ENCODE data around the gene ELAC2. TPM values are rescaled to one million over a fixed set of nuclear protein-coding genes. Genes with fewer than 3 reads are reported as not detected.
A peak's percentile ranks its signal among the peaks of the same experiment; 100 is the strongest.

ELAC2 gene
- total RNA-seq, result 63.6 TPM
- long read RNA-seq, transcript ELAC2-201 (24 exons, 3,148 nt), result major isoform, 97 of 136 reads
- long read RNA-seq, partial matches to known transcripts, result 12 of 136 reads
- long read RNA-seq, other reads (novel, unspliced or antisense), result 27 of 136 reads

GRCh38 chr17:13017655-13018459 is at the start of gene ELAC2:
ELAC2 (minus strand) TSS chr17:13018027; CDS start chr17:13017947, 80 bp downstream.
- DNase-seq (ENCODE audit: missing footprints) (peak; percentile 98), ATAC-seq (peak; percentile 100)
- intact Hi-C loops (cut with DNase I), result no loop called here

DNA sequence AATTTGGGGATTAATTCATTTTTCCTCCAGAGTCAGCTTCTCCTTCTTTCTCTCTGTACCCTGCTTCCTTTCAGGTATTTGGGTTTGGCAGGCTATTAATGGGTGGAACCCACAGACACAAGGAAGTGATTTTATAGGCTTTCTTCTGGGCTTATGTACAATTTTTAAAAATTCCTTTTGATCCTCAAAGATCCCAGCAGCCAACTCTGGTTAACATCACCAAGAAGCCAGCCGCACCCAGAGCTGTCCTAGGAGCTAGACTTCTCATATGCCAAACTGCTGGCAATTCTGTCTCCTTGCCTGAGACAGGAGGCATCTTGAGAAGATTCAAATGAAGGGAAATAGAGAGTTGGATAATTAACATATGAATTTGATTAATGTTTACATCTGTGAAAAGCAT is 47.2 kb upstream of the ELAC2 start:
- intact Hi-C loops (cut with DNase I), result no loop called here
- DNase-seq (ENCODE audit: missing footprints) (no peak), ATAC-seq (no peak)

DNA sequence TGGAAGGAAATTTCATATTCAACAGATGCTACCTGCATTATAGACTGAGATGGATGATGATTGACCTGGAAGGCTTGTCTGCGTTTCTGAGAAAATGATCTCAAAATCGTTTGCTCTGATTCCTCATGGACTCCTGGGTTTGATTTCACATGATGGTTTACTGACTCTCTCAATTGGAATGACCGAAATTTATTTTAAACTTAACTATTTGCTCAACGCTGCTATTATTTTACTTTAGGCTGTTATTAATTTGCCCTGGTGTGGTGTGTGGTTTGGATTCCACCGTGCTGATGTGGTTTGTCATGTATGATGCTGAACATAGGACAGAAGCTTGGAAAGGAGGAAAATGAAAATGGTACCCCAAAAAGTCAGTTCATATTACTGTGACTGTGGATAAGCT is 37.3 kb upstream of the ELAC2 start:
- no peak for ATAC-seq

DNA sequence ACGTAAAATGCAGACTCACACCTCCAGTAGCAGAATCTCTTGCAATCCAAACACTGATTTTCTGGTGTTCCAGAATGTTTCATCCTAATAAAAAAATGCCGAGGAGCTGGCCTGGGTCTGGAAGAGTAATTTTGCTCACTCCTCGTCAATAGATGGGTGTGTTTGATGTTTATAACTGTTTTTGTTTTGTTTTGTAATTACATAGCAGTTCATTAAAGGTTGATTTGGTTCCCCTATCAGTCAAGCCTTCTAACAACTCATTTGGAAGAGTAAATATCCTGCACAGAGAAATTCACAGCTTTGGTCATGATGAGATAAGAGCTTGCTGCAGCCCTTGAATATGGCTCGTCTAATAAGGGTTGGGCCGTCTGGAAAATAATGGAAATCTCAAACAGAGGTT is 36.8 kb upstream of the ELAC2 start:
- intact Hi-C loops (cut with DNase I), result no loop called here
- DNase-seq (ENCODE audit: missing footprints), result no peak
- ATAC-seq, result no peak

More for the DNA sequence above, 37.3 kb upstream of the ELAC2 start:
- intact Hi-C loops (cut with DNase I), result no loop called here
- no peak for DNase-seq (ENCODE audit: missing footprints)

GRCh38 chr17:13051915-13052314 is 34.1 kb upstream of the ELAC2 start:
- ATAC-seq (no peak), DNase-seq (ENCODE audit: missing footprints) (no peak)
- intact Hi-C loops (cut with DNase I), result no loop called here

GRCh38 chr17:13047011-13047606 is 29.3 kb upstream of the ELAC2 start:
- intact Hi-C loops (cut with DNase I), result no loop called here
- no peak for ATAC-seq
- DNase-seq (ENCODE audit: missing footprints), result no peak

- DNase-seq (ENCODE audit: missing footprints), result no peak
- intact Hi-C loops (cut with DNase I), result no loop called here
- ATAC-seq, result no peak
These were observed 28.5 kb upstream of the ELAC2 start for GRCh38 chr17:13046361-13046760.

GRCh38 chr17:13044572-13045065 is 26.8 kb upstream of the ELAC2 start:
- ATAC-seq, result no peak
- intact Hi-C loops (cut with DNase I), result no loop called here

GRCh38 chr17:13038931-13039665 is 21.3 kb upstream of the ELAC2 start:
- ATAC-seq (no peak), DNase-seq (ENCODE audit: missing footprints) (no peak)
- intact Hi-C loops (cut with DNase I), result no loop called here

More at GRCh38 chr17:13044572-13045065, 26.8 kb upstream of the ELAC2 start:
- DNase-seq (ENCODE audit: missing footprints), result no peak

DNA sequence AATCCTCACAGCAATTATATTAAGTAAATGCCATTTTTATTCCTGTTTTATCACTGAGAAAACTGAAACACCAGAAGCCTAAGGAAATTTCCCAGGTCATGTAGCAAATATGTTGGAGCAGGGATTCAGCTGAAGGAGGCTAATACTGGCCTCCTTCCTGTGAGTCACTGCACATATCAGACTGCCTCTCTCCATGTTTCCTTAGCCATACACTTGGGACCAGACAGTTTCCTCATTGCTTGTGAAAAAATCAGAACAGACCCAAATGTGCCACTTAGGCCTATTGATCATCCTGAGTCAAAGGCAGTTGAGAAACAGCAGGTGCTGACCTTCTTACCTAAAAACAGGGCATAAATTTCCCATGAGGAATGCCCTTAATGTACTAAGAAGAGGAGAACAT is 18.9 kb upstream of the ELAC2 start:
- DNase-seq (ENCODE audit: missing footprints) (no peak), ATAC-seq (no peak)
- intact Hi-C loops (cut with DNase I), result no loop called here

GRCh38 chr17:13035420-13035819 is 17.6 kb upstream of the ELAC2 start:
- intact Hi-C loops (cut with DNase I), result no loop called here
- no peak for ATAC-seq

DNA sequence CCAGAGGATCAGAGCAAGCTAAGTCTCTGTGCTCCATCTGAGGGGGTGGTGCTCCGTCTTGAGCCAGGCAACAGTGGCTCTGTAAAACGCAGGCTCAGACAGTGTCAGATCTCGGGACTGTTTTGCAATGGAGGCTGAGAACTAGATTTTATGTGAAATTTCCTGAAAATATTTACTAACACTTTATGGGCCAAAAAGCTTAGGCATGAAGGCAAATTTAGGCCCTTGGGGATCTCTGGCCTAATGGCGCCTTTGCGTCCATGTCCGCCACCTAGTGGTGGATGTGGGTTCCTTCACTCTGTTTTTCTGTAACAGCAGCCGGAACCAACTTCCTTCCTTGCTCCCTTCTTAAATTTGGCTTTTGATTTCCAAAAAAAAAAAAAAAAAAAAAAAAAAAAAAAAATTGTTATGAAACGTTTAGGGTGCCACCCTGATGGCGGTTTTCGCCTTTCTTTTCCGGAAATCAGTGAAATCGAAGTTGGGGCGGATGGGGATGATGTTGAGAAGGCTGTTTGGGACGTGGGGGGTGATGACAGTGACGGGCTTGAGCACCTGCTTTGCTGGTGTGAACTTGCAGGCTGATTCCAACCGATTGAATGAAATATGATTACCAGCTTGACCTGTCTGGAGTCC is 14.0 kb upstream of the ELAC2 start:
- DNase-seq (ENCODE audit: missing footprints) (no peak), ATAC-seq (peak; percentile 71)
- intact Hi-C loops (cut with DNase I), result no loop called here

More at GRCh38 chr17:13035420-13035819, 17.6 kb upstream of the ELAC2 start:
- DNase-seq (ENCODE audit: missing footprints), result no peak

DNA sequence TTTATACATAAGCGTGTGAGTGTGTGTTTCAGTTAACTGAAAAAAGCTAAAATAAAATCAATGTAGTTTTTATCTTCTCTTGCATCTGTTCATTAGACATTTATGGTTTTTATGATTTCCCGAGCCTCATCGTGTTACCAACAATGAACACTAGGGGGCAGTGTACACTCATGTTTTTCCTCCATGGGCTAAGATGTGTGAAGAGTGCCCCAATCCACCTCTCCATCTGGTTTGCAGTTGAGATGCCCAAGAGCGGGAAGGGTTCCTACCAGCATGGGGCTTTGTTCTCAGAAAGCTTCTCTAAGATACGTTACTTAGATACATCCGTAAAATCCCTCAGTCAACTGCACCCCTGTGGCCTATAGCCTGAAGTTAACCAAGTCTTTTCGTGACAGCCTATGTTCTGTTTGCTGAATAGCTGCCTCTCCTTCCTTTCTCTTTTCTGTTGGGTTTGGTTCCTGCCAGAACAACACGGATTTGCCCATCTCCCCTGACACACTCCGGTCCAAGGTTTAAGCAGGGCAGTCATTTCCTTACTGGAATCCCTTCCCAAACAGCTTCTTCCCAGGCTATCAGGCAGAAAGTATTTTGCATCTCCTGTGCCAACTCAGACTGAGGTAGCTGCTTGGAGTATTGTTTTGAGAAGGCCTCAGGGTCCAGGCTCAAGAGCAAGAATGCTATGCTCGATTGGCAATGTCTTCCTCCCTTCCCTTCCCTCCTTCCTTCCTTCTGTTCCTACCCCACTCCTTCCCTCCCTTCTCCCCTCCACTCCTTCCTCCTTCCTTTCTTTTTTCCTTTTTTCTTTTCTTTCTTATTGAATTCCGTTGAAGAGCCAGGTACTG is 12.9 kb upstream of the ELAC2 start:
- DNase-seq (ENCODE audit: missing footprints) (no peak), ATAC-seq (peak; percentile 47)
- intact Hi-C loops (cut with DNase I), result no loop called here

GRCh38 chr17:13030056-13030455 is 12.2 kb upstream of the ELAC2 start:
- intact Hi-C loops (cut with DNase I), result no loop called here
- ATAC-seq (no peak), DNase-seq (ENCODE audit: missing footprints) (no peak)

DNA sequence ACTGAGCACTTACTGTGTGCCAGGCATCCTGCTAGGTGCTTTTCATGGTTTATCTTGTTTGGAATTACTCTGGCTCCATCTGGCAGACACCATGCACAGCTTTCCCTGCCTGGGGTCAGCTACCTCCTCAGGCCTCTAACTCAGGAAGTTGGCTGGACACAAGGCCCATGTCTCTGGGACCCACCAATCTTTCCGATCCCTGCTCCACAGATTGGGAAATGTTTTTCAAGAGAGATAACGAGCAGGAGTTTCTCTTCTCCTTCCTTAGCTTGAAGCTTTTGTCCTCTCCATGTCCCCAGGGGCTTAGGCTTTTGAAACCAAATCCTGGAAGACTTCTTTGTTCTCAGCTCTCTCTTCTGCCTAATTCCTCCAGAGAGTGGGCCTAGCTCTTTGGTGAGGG is 11.5 kb upstream of the ELAC2 start:
- DNase-seq (ENCODE audit: missing footprints) (no peak), ATAC-seq (no peak)
- intact Hi-C loops (cut with DNase I), result no loop called here

DNA sequence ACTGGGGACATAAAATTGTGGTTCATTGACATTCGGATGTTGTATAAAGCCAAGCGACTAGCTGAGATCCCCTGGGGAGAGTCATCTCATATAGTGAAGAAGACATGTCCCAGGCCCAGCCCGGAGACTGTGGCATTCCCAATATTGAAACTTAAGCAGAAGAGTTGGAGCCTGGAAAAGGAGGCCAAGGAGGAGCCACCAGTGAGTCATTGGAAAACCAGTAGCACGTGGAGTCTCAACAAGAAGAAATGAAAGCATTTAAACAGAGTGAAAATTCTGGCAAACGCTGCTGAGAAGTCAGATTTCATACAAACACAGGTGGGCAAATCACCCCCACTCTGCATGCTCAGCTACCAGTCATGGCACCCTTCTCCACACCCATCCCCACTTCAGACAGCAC is 9.4 kb upstream of the ELAC2 start:
- no peak for DNase-seq (ENCODE audit: missing footprints)
- intact Hi-C loops (cut with DNase I), result no loop called here
- ATAC-seq, result no peak

DNA sequence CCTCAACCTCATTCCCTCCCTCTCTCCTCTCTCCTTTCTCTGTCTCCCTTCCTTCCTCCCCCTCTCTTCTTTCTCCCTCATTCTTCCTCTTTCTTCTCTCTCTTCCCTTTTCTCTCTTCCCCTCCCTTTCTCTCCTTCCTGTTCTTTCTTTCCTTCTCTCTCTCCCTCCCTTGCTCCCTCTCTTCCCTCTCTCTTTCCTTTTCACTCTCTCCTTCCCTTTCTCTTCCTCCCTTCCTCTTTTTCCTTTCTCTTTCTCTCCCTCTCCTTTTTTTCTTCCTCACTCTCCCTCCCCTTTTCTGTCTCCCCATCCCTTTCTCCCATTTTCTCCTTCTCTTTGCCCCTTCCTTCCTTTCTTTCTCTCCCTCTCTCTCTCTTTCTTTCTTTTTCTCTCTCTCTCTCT is 7.9 kb upstream of the ELAC2 start:
- ATAC-seq (no peak), DNase-seq (ENCODE audit: missing footprints) (no peak)
- intact Hi-C loops (cut with DNase I), result no loop called here

DNA sequence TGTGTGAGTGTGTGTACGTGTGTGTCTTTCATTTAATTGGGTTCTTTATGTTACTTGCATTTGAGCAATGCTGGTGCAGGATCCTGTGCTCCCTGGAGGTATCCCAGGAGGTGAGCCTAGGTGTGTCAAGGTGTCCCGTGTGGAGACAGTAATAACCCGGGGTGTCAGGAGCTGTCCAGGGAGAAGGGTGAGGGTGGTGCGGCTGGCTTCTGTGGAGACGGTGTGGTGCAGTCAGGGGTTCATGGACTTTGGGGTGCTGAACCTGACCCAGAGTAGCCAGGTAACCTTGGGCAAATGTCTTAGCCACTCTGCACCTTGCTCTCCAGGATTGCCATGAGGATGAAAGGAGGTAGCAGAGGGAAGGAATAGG is 7.4 kb upstream of the ELAC2 start:
- no peak for DNase-seq (ENCODE audit: missing footprints)
- intact Hi-C loops (cut with DNase I), result no loop called here
- no peak for ATAC-seq

Measured in Right ventricle myocardium inferior (tissue), 1 donor.